WTC11 (cell line): ENCODE results near the gene LCP1. TPM values are rescaled to one million over a fixed set of nuclear protein-coding genes. Genes with fewer than 3 reads are reported as not detected.

Source experiments
- ATAC-seq: fragments of 200-7000 bp; cut with Tn5 transposase; 2 replicates; pipeline ENCODE4 v1.10.0; 2021; ENCODE audit warnings: mild to moderate bottlenecking, moderate library complexity
- CTCF ChIA-PET: fragments of 300-600 bp; sonication (Branson Sonifier 250); formaldehyde crosslinking; loops from one replicate; lab custom pipeline; 2021; ENCODE audit warnings: antibody characterized with exemption; lab: Charles Lee
- POLR2A ChIA-PET: fragments of 350-600 bp; sonication (Branson Sonifier 250); formaldehyde crosslinking; loops from one replicate; lab custom pipeline; 2021; ENCODE audit warnings: antibody characterized with exemption; lab: Charles Lee
- DNase-seq: peaks from one replicate; pipeline ENCODE4 v3.0.0; 2021; ENCODE audit warnings: low spot score
- H3K27ac Mint-ChIP-seq: 2 replicates; pipeline ENCODE4 v1.8.0; 2021; ENCODE audit warnings: mixed read lengths
- H3K27me3 Mint-ChIP-seq: 2 replicates; pipeline ENCODE4 v1.8.0; 2021; ENCODE audit warnings: low read depth, mild to moderate bottlenecking, moderate library complexity, mixed read lengths
- H3K36me3 Mint-ChIP-seq: 2 replicates; pipeline ENCODE4 v1.8.0; 2021; ENCODE audit warnings: mixed read lengths
- H3K4me1 Mint-ChIP-seq: 2 replicates; pipeline ENCODE4 v1.8.0; 2022; ENCODE audit warnings: mixed read lengths
- H3K4me3 Mint-ChIP-seq: 2 replicates; pipeline ENCODE4 v1.8.0; 2021; ENCODE audit warnings: mild to moderate bottlenecking, moderate library complexity, mixed read lengths
- H3K9me3 Mint-ChIP-seq: 2 replicates; pipeline ENCODE4 v1.8.0; 2021; ENCODE audit warnings: mixed read lengths
- AFF4 ChIP-seq: sonication (generic); formaldehyde crosslinking; IDR thresholded peaks from 2 replicates; pipeline ENCODE4 v1.8.1; 2023; ENCODE audit warnings: mild to moderate bottlenecking, missing genetic modification reagents, borderline replicate concordance
- ATF2 ChIP-seq: sonication (generic); formaldehyde crosslinking; IDR thresholded peaks from 2 replicates; pipeline ENCODE4 v1.8.1; 2022; ENCODE audit warnings: low read depth, missing genetic modification reagents, borderline replicate concordance
- ATF3 ChIP-seq: sonication (generic); formaldehyde crosslinking; conservative IDR thresholded peaks from 2 replicates; pipeline ENCODE4 v1.8.1; 2022; ENCODE audit warnings: mild to moderate bottlenecking, missing genetic modification reagents
- GRHL2 ChIP-seq: fragments of 250-450 bp; sonication (Bioruptor Pico); IDR thresholded peaks from 2 replicates; pipeline ENCODE4 v1.8.0; 2022; ENCODE audit warnings: mild to moderate bottlenecking, moderate library complexity; ENCODE audit not compliant: insufficient replicate concordance, severe bottlenecking
- HMGXB4 ChIP-seq: sonication (generic); formaldehyde crosslinking; IDR thresholded peaks from 2 replicates; pipeline ENCODE4 v1.8.1; 2023; ENCODE audit warnings: mild to moderate bottlenecking, moderate library complexity, missing genetic modification reagents
- IRF1 ChIP-seq: sonication (generic); formaldehyde crosslinking; IDR thresholded peaks from 2 replicates; pipeline ENCODE4 v1.8.0; 2023; ENCODE audit warnings: missing genetic modification reagents
- NFE2L1 ChIP-seq: sonication (generic); formaldehyde crosslinking; IDR thresholded peaks from 2 replicates; pipeline ENCODE4 v1.8.1; 2023; ENCODE audit warnings: missing genetic modification reagents
- PREB ChIP-seq: sonication (generic); formaldehyde crosslinking; IDR thresholded peaks from 2 replicates; pipeline ENCODE4 v1.8.1; 2022; ENCODE audit warnings: mild to moderate bottlenecking, missing genetic modification reagents, moderate library complexity, borderline replicate concordance
- PRRX2 ChIP-seq: fragments of 250-450 bp; sonication (Bioruptor Pico); IDR thresholded peaks from 2 replicates; pipeline ENCODE4 v1.8.0; 2021; ENCODE audit warnings: mild to moderate bottlenecking
- TEAD4 ChIP-seq: sonication (generic); formaldehyde crosslinking; IDR thresholded peaks from 2 replicates; pipeline ENCODE4 v1.8.0; 2022; ENCODE audit warnings: mild to moderate bottlenecking, missing genetic modification reagents
- USF1 ChIP-seq: sonication (generic); formaldehyde crosslinking; IDR thresholded peaks from 2 replicates; pipeline ENCODE4 v1.8.0; 2022; ENCODE audit warnings: mild to moderate bottlenecking, missing genetic modification reagents
- ZNF396 ChIP-seq: fragments of 250-450 bp; sonication (Bioruptor Pico); IDR thresholded peaks from 2 replicates; pipeline ENCODE4 v1.8.0; 2021; ENCODE audit warnings: mild to moderate bottlenecking, moderate library complexity, borderline replicate concordance
- ZNF423 ChIP-seq: fragments of 250-450 bp; sonication (Bioruptor Pico); IDR thresholded peaks from 2 replicates; pipeline ENCODE4 v2.1.2; 2022; ENCODE audit warnings: mild to moderate bottlenecking, moderate library complexity
- ZNF425 ChIP-seq: fragments of 250-450 bp; sonication (Bioruptor Pico); conservative IDR thresholded peaks from 2 replicates; pipeline ENCODE4 v1.9.0; 2021; ENCODE audit warnings: mild to moderate bottlenecking
- ZNF671 ChIP-seq: fragments of 250-450 bp; sonication (Bioruptor Pico); IDR thresholded peaks from 2 replicates; pipeline ENCODE4 v1.8.0; 2021; ENCODE audit warnings: mild to moderate bottlenecking
- total RNA-seq: library from RNA; stranded (reverse); gene quantifications from 3 replicates; pipeline ENCODE4 v1.2.3, GENCODE V29; 2021

Gene LCP1
- total RNA-seq, 1 experiment from 2014 or later = 3.2 TPM

GRCh38 chr13:46087481-46087880 lies 94.5 kb downstream of the LCP1 start (continued):
- TF ChIP-seq ATF2 (CRISPR knock-in tag) (no peak), ZNF671 (no peak)

- Mint-ChIP-seq H3K36me3 (no peaks in the 10 kb centered on the region), H3K4me1 (no peaks in the 10 kb centered on the region), H3K27me3 (no peaks in the 10 kb centered on the region; the same call in 1 of the 2 replicates), H3K27ac (no peak overlapping the region), H3K4me3 (no peak overlapping the region), H3K9me3 (peaks cover 12% of the 10 kb centered on the region)
- POLR2A ChIA-PET = no interaction called here
- DNase-seq = no peak
- TF ChIP-seq ATF3 (CRISPR knock-in tag) = no peak
- TF ChIP-seq USF1 (CRISPR knock-in tag) = no peak
- TF ChIP-seq PREB (CRISPR knock-in tag) = no peak
- no peak for TF ChIP-seq GRHL2 (CRISPR knock-in tag)
- TF ChIP-seq PRRX2 (CRISPR knock-in tag) = no peak
- peak; percentile 60 for ATAC-seq
- CTCF ChIA-PET = no interaction called here
Measured at GRCh38 chr13:46086985-46087384, 95.0 kb downstream of the LCP1 start.

- H3K4me3 Mint-ChIP-seq = no peak overlapping the region
- TF ChIP-seq ZNF671 = no peak
- TF ChIP-seq HMGXB4 (CRISPR knock-in tag) = no peak
- no peak for TF ChIP-seq TEAD4 (CRISPR knock-in tag)
- TF ChIP-seq, all 79 proteins: peak for 0
- H3K36me3 Mint-ChIP-seq = no peaks in the 10 kb centered on the region
- H3K4me1 Mint-ChIP-seq = no peaks in the 10 kb centered on the region
- no peak overlapping the region for H3K27ac Mint-ChIP-seq
- no peaks in the 10 kb centered on the region; the same call in 1 of the 2 replicates for H3K27me3 Mint-ChIP-seq
- H3K9me3 Mint-ChIP-seq = peaks cover 12% of the 10 kb centered on the region
- ATAC-seq = no peak
- POLR2A ChIA-PET = no interaction called here
- DNase-seq = no peak
- CTCF ChIA-PET = interaction anchor here (1.5 kb wide), 1 partner anchor 40 kb away, joined by 4 read pairs; no protein-coding TSS in a partner anchor
Measured at GRCh38 chr13:46086421-46086922, 95.5 kb downstream of the LCP1 start.

GRCh38 chr13:46085737-46086136 lies 96.2 kb downstream of the LCP1 start:
- no peak overlapping the region for H3K4me3 Mint-ChIP-seq
- POLR2A ChIA-PET = no interaction called here
- peaks cover 12% of the 10 kb centered on the region for H3K9me3 Mint-ChIP-seq
- H3K27ac Mint-ChIP-seq = no peak overlapping the region
- no peak for DNase-seq
- CTCF ChIA-PET = interaction anchor here (1.5 kb wide), 1 partner anchor 41 kb away, joined by 4 read pairs; no protein-coding TSS in a partner anchor
- ATAC-seq = no peak
- H3K36me3 Mint-ChIP-seq = no peaks in the 10 kb centered on the region
- no peaks in the 10 kb centered on the region; the same call in 1 of the 2 replicates for H3K27me3 Mint-ChIP-seq
- H3K4me1 Mint-ChIP-seq = no peaks in the 10 kb centered on the region
- TF ChIP-seq NFE2L1 (CRISPR knock-in tag) = no peak
- TF ChIP-seq AFF4 = no peak
- no peak for TF ChIP-seq ZNF425 (CRISPR knock-in tag)
- TF ChIP-seq ZNF423 = no peak
- no peak for TF ChIP-seq ZNF396 (CRISPR knock-in tag)
- TF ChIP-seq IRF1 (CRISPR knock-in tag) = no peak
